Measurements from ENCODE around the gene KRTAP12-1.
"Not testable (repeated sequence)": the region's sequence is repeated elsewhere in the genome, so short reads cannot be mapped to it uniquely, and the experiment has no call there.

The KRTAP12-1 gene

DNA sequence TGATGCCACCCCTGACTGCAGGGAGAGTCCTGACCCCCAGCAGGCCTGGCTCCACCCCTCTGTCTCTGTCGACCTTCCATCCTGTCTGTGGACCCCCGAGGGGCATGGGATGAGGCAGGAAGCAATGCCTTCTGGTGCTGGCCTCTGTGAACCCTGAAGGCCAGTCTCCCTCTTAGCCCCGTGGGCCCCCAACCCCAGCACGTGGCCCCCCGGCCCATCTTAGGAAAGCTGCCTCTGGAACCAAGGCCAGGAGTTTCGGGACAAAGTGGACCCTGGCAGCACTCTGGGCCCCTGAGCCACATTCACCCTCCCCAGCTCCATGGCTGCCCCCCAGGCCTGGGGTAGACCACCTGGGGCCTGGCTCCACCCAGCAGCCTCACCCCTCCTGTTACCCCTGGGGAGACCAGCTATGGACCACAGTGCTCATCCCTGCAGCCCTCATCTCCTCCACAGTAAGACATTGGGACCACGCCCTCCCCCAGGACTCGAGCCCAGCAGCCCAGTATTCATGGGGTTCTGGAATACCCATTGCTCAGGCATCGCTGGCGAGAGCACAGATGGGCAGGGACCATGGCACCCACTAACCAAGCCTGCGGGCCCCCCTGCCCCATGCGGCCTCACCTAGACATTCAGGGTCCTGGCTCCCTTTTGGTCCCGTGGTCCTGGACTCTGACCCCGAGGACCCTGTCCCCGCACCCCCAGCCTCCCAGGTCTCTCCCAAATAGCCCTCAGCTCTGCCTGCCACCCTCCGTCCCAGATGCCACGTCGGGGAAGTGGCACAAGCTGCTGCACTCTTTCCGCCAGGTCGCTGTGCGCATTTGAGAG lies 43.2 kb downstream of the KRTAP12-1 start:
- not testable (repeated sequence) for DNase-seq

DNA sequence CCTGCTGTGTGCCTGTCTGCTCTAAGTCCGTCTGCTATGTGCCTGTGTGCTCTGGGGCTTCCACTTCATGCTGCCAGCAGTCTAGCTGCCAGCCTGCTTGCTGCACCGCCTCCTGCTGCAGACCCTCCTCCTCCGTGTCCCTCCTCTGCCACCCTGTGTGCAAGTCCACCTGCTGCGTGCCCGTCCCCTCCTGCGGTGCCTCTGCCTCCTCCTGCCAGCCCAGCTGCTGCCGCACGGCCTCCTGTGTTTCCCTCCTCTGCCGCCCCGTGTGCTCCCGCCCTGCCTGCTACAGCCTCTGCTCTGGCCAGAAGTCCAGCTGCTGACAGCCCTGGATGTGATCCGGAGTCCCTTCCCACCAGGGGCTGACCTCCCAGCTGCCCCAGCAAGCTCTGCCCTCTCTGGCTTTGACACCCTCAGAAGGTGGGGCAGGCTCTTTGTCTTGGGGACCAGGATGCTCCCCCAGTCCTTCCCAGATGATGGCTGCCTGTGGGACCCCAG lies 44.1 kb downstream of the KRTAP12-1 start:
- DNase-seq = not testable (repeated sequence)

DNA sequence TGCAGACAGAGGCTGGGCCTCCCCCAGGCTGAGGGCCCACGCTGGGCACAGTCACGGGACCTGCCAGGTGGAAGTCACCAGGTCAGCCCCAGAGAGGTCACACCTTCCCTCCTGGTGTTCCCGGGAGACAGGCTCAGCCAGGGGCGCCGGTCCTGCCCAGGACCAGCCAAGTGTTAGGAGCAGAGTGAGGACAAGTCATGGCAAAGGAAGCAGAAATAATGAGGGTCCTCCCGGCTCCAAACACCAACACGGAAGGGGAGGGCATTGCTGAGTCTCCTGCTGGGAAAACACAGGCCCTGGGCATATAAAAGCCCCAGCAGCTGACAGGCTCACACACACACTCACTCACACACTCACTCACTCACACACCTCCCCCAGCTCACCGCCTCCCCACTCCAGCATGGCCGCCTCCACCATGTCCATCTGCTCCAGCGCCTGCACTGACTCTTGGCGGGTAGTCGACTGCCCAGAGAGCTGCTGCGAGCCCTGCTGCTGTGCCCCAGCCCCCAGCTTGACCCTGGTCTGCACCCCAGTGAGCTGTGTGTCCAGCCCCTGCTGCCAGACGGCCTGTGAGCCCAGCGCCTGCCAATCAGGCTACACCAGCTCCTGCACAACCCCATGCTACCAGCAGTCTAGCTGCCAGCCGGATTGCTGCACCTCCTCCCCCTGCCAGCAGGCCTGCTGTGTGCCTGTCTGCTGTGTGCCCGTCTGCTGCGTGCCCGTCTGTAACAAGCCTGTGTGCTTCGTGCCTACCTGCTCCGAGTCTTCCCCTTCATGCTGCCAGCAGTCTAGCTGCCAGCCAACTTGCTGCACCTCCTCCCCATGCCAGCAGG lies 44.7 kb downstream of the KRTAP12-1 start, which contains the start of gene KRTAP10-10:
KRTAP10-10 (plus strand) TSS at position 339 of the 833 bp plus-strand sequence; CDS start at position 401, 62 bp downstream.
- no peak for DNase-seq

DNA sequence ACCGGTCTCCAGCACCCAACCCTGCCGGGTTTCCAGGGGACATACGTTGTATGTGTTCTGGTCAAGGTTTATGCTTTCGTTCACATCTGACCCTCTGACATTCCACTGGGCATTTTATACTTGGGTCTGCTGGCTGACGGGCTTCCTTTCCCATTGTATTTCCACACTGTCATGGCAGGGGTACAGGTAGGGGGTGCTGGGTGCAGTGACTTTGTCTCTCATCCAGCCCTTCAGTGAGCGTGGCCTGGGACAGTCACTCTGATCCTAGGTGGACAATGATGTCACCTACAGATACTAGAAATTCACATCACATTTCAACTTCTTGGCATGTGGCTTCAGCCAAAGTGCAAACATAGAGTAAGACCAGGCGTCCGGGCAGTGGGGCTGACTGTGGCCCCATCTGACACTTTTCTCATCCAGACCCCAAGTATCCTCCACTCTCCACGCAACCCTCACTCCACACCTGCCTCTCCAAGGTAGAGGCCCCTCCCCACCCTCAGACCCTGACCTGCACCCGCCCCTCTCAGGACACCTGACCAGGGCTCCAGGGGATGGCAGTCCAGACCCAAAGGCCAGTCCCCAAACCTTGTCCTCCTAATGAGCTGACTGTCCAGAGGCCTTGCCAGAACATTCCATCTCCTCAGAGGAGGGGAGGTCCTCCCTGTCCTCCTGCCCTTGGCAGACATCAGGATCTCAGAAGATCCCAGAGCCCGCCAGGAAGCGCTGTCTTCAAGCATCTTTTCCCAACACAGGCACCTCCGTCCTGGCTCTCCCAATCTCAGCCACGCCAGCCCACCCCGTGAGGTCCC lies 45.5 kb downstream of the KRTAP12-1 start:
- DNase-seq = no peak

DNA sequence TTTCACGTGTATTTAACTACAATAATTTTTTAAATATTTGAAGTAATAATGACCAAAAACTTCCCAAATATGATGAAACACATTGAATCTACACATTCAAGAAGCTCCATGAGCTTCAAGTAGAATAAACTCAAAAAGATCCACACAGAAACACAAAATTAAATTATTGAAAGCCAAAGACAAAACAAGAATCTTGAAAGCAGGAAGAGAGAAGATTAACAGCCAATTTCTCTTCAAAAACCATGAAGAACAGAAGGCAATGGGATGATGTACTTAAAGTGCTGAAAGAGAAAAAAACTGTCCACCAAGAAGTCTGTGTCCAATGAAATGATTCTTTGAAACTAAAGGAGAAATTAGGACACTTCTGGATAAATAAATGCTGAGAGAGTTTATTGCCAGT lies 49.9 kb downstream of the KRTAP12-1 start:
- no peak for DNase-seq

Measured in NCI-H2107 (cell line).